ENCODE results near the gene COP1. TPM values are rescaled to one million over a fixed set of nuclear protein-coding genes. Genes with fewer than 3 reads are reported as not detected.
A peak's percentile ranks its signal among the peaks of the same experiment; 100 is the strongest.

Gene COP1
- total RNA-seq, 1 experiment from 2014 or later, result 40.1 TPM

GRCh38 chr1:176199707-176200106 is 7.4 kb downstream of the COP1 start:
- DNase-seq (ENCODE audit: low read depth), result no peak

GRCh38 chr1:176198413-176198812 is 8.7 kb downstream of the COP1 start:
- no peak for DNase-seq (ENCODE audit: low read depth)

- DNase-seq (ENCODE audit: low read depth), result no peak
Measured at GRCh38 chr1:176196728-176197127, 10.4 kb downstream of the COP1 start.

- no peak for DNase-seq (ENCODE audit: low read depth)
Measured at GRCh38 chr1:176195547-176195946, 11.5 kb downstream of the COP1 start.

GRCh38 chr1:176193663-176194062 is 13.4 kb downstream of the COP1 start:
- DNase-seq (ENCODE audit: low read depth), result no peak

GRCh38 chr1:176193023-176193422 is 14.1 kb downstream of the COP1 start:
- no peak for DNase-seq (ENCODE audit: low read depth)

- no peak for DNase-seq (ENCODE audit: low read depth)
Measured at GRCh38 chr1:176188604-176189003, 18.5 kb downstream of the COP1 start.

GRCh38 chr1:176187001-176187400 is 20.1 kb downstream of the COP1 start:
- no peak for DNase-seq (ENCODE audit: low read depth)

GRCh38 chr1:176183618-176184017 is 23.5 kb downstream of the COP1 start:
- DNase-seq (ENCODE audit: low read depth), result no peak

GRCh38 chr1:176178316-176178715 is 28.8 kb downstream of the COP1 start:
- DNase-seq (ENCODE audit: low read depth), result no peak

- DNase-seq (ENCODE audit: low read depth), result no peak
Measured at GRCh38 chr1:176177764-176178163, 29.3 kb downstream of the COP1 start.

- peak; percentile 2 for DNase-seq (ENCODE audit: low read depth)
Measured at GRCh38 chr1:176174108-176174507, 33.0 kb downstream of the COP1 start.

- no peak for DNase-seq (ENCODE audit: low read depth)
Measured at GRCh38 chr1:176172215-176172614, 34.9 kb downstream of the COP1 start.

- no peak for DNase-seq (ENCODE audit: low read depth)
Measured at GRCh38 chr1:176167210-176167609, 39.9 kb downstream of the COP1 start.

GRCh38 chr1:176165573-176165972 is 41.5 kb downstream of the COP1 start:
- DNase-seq (ENCODE audit: low read depth), result no peak

- DNase-seq (ENCODE audit: low read depth), result no peak
Measured at GRCh38 chr1:176164014-176164678, 42.9 kb downstream of the COP1 start.

GRCh38 chr1:176159993-176160392 is 47.1 kb downstream of the COP1 start:
- DNase-seq (ENCODE audit: low read depth), result no peak

GRCh38 chr1:176157995-176158394 is 49.1 kb downstream of the COP1 start:
- DNase-seq (ENCODE audit: low read depth), result no peak

GRCh38 chr1:176149939-176150807 is 56.9 kb downstream of the COP1 start:
- no peak for DNase-seq (ENCODE audit: low read depth)

GRCh38 chr1:176144526-176144925 is 62.6 kb downstream of the COP1 start:
- no peak for DNase-seq (ENCODE audit: low read depth)

- no peak for DNase-seq (ENCODE audit: low read depth)
Measured at GRCh38 chr1:176142973-176143372, 64.1 kb downstream of the COP1 start.

- no peak for DNase-seq (ENCODE audit: low read depth)
Measured at GRCh38 chr1:176141449-176141848, 65.6 kb downstream of the COP1 start.

GRCh38 chr1:176136891-176137290 is 70.2 kb downstream of the COP1 start:
- no peak for DNase-seq (ENCODE audit: low read depth)
